HepG2 (cell line): ENCODE data around the gene SIGLEC9. TPM values are rescaled to one million over a fixed set of nuclear protein-coding genes. Genes with fewer than 3 reads are reported as not detected.

Source experiments
- CBFB ChIP-seq: sonication (generic); formaldehyde crosslinking; IDR thresholded peaks from 2 replicates; pipeline ENCODE4 v1.4.0; 2020; ENCODE audit warnings: missing genetic modification reagents
- CCDC6 ChIP-seq: sonication (generic); formaldehyde crosslinking; IDR thresholded peaks from 2 replicates; pipeline ENCODE4 v1.8.1; 2022; ENCODE audit warnings: mild to moderate bottlenecking, missing genetic modification reagents, moderate library complexity
- E2F2 ChIP-seq: sonication (generic); formaldehyde crosslinking; IDR thresholded peaks from 2 replicates; pipeline ENCODE4 v1.4.0; 2020; ENCODE audit warnings: missing genetic modification reagents, borderline replicate concordance
- FOXO1 ChIP-seq: sonication (generic); formaldehyde crosslinking; IDR thresholded peaks from 2 replicates; pipeline ENCODE4 v1.4.0; 2020; ENCODE audit warnings: missing genetic modification reagents
- HMGA1 ChIP-seq: sonication (generic); formaldehyde crosslinking; conservative IDR thresholded peaks from 2 replicates; pipeline ENCODE4 v1.4.0; 2020; ENCODE audit warnings: missing genetic modification reagents
- MTF2 ChIP-seq: sonication (generic); formaldehyde crosslinking; IDR thresholded peaks from 2 replicates; pipeline ENCODE4 v1.5.0; 2020; ENCODE audit warnings: missing genetic modification reagents, borderline replicate concordance
- POLR2AphosphoS5 ChIP-seq: IDR thresholded peaks from 2 replicates; pipeline ENCODE4 v1.6.1; 2012; ENCODE audit warnings: low read depth, low read length
- PRDM10 ChIP-seq: sonication (generic); formaldehyde crosslinking; IDR thresholded peaks from 2 replicates; pipeline ENCODE4 v1.4.0; 2020; ENCODE audit warnings: low read depth, missing genetic modification reagents
- RARA ChIP-seq: IDR thresholded peaks from 2 replicates; pipeline ENCODE4 v1.6.1; 2016; ENCODE audit warnings: missing genetic modification reagents, missing compliant biosample characterization
- RBFOX2 ChIP-seq: fragments of 200-400 bp; formaldehyde crosslinking; IDR thresholded peaks from 2 replicates; pipeline ENCODE4 v1.6.1; 2017; ENCODE audit warnings: low read depth, mild to moderate bottlenecking, low read length
- SAP130 ChIP-seq: IDR thresholded peaks from 2 replicates; pipeline ENCODE4 v1.6.1; 2016; ENCODE audit warnings: low read depth
- TGIF2 ChIP-seq: IDR thresholded peaks from 2 replicates; pipeline ENCODE4 v1.6.1; 2016; ENCODE audit warnings: control low read depth, missing compliant biosample characterization
- U2AF2 ChIP-seq: fragments of 200-400 bp; formaldehyde crosslinking; IDR thresholded peaks from 2 replicates; pipeline ENCODE4 v1.6.1; 2017; ENCODE audit warnings: low read depth, mild to moderate bottlenecking, low read length
- UBTF ChIP-seq: sonication (generic); formaldehyde crosslinking; IDR thresholded peaks from 2 replicates; pipeline ENCODE4 v1.4.0; 2020; ENCODE audit warnings: mild to moderate bottlenecking, missing genetic modification reagents
- ZFP36L2 ChIP-seq: sonication (generic); formaldehyde crosslinking; IDR thresholded peaks from 2 replicates; pipeline ENCODE4 v1.4.0; 2020; ENCODE audit warnings: missing genetic modification reagents
- ZFP90 ChIP-seq: sonication (generic); formaldehyde crosslinking; IDR thresholded peaks from 2 replicates; pipeline ENCODE4 v1.8.0; 2022; ENCODE audit warnings: missing genetic modification reagents, mild to moderate bottlenecking, inconsistent platforms, borderline replicate concordance
- ZMAT3 ChIP-seq: sonication (generic); formaldehyde crosslinking; conservative IDR thresholded peaks from 2 replicates; pipeline ENCODE4 v1.7.0; 2021; ENCODE audit warnings: missing genetic modification reagents
- ZNF124 ChIP-seq: sonication (generic); formaldehyde crosslinking; IDR thresholded peaks from 2 replicates; pipeline ENCODE4 v1.4.0; 2020; ENCODE audit warnings: missing genetic modification reagents
- ZNF138 ChIP-seq: sonication (generic); formaldehyde crosslinking; IDR thresholded peaks from 2 replicates; pipeline ENCODE4 v1.5.0; 2020; ENCODE audit warnings: mild to moderate bottlenecking, low read depth, missing genetic modification reagents
- ZNF547 ChIP-seq: sonication (generic); formaldehyde crosslinking; IDR thresholded peaks from 2 replicates; pipeline ENCODE4 v1.5.1; 2020; ENCODE audit warnings: mild to moderate bottlenecking, missing genetic modification reagents
- ZNF768 ChIP-seq: sonication (generic); formaldehyde crosslinking; IDR thresholded peaks from 2 replicates; pipeline ENCODE4 v1.4.0; 2020; ENCODE audit warnings: missing genetic modification reagents
- ZSCAN31 ChIP-seq: sonication (generic); formaldehyde crosslinking; IDR thresholded peaks from 2 replicates; pipeline ENCODE4 v1.5.0; 2020; ENCODE audit warnings: low read depth, mild to moderate bottlenecking, missing genetic modification reagents
- ZZZ3 ChIP-seq: sonication (generic); formaldehyde crosslinking; IDR thresholded peaks from 2 replicates; pipeline ENCODE4 v1.4.0; 2020; ENCODE audit warnings: missing genetic modification reagents, mild to moderate bottlenecking, borderline replicate concordance
- polyA plus RNA-seq, 8 experiments: library from polyadenylated mRNA; depleted of rRNA in 3 of 8; stranded (reverse) in 7 of 8; unstranded in 1 of 8; fragments of >200 nt; fragmentation: Illumina TruSeq in 4 of 8; extraction: Trizol in 4 of 8; gene quantifications; 2 replicates each; pipeline versions ENCODE4 v1.2.1 to v1.2.3, GENCODE V29; 2011 to 2016; ENCODE audit warnings: low read depth in 4 of 8, missing spikeins in 1 of 8, mixed read lengths in 1 of 8; ENCODE audit not compliant: insufficient read depth in 1 of 8
- total RNA-seq, 5 experiments: library from RNA; depleted of rRNA; stranded (reverse); fragments of >200 nt; fragmentation: Illumina TruSeq; extraction: Trizol; gene quantifications; 2 replicates each; pipeline ENCODE4 v1.2.3, GENCODE V29; 2016; ENCODE audit warnings: low read depth in 1 of 5

The SIGLEC9 gene
- total and polyA plus RNA-seq, 2 of the 13 experiments (the other 11 are each of a cell fraction or from before 2014, with no cell fraction given), result not detected

GRCh38 chr19:51108066-51108804, 16.5 kb upstream of the SIGLEC9 start, which contains the start of gene CTU1 (continued):
- TF ChIP-seq UBTF (CRISPR knock-in tag), result peak; percentile 25; the same call in 1 of the 2 replicates
- TF ChIP-seq TGIF2, result peak; percentile 65; the same call in 1 of the 2 replicates
- no peak for TF ChIP-seq HMGA1 (CRISPR knock-in tag)
- TF ChIP-seq SAP130 (CRISPR knock-in tag), result peak; percentile 96
- peak; percentile 90; the same call in 1 of the 2 replicates for TF ChIP-seq U2AF2
- peak; percentile 86 for TF ChIP-seq POLR2AphosphoS5
- TF ChIP-seq ZNF547 (CRISPR knock-in tag), result peak; percentile 55; the same call in 1 of the 2 replicates
- no peak for TF ChIP-seq ZNF138 (CRISPR knock-in tag)
- peak; percentile 87 for TF ChIP-seq ZNF124 (CRISPR knock-in tag)
- no peak for TF ChIP-seq ZFP36L2
- 0 out of 2 replicates have a peak, but pooled peaks have one; percentile 47 for TF ChIP-seq E2F2 (CRISPR knock-in tag)
- peak; percentile 41; the same call in 1 of the 2 replicates for TF ChIP-seq FOXO1 (CRISPR knock-in tag)
- peak; percentile 33; the same call in 1 of the 2 replicates for TF ChIP-seq ZNF768 (CRISPR knock-in tag)
- TF ChIP-seq MTF2 (CRISPR knock-in tag), result no peak
- TF ChIP-seq RARA (CRISPR knock-in tag), result 0 out of 2 replicates have a peak, but pooled peaks have one; percentile 13
- peak; percentile 65; the same call in 1 of the 2 replicates for TF ChIP-seq ZFP90 (CRISPR knock-in tag)
- TF ChIP-seq RBFOX2, result peak; percentile 65
- no peak for TF ChIP-seq CCDC6 (CRISPR knock-in tag)
- peak; percentile 45; the same call in 1 of the 2 replicates for TF ChIP-seq ZSCAN31
- TF ChIP-seq CBFB (CRISPR knock-in tag), result 0 out of 2 replicates have a peak, but pooled peaks have one; percentile 59
- peak; percentile 80; the same call in 1 of the 2 replicates for TF ChIP-seq ZZZ3 (CRISPR knock-in tag)
- TF ChIP-seq PRDM10 (CRISPR knock-in tag), result peak; percentile 78
- TF ChIP-seq ZMAT3, result 0 out of 2 replicates have a peak, but pooled peaks have one; percentile 22
